ENCODE data around the gene RPL3.
A peak's percentile ranks its signal among the peaks of the same experiment; 100 is the strongest.
"Not testable (repeated sequence)": the region's sequence is repeated elsewhere in the genome, so short reads cannot be mapped to it uniquely, and the experiment has no call there.

Gene RPL3

GRCh38 chr22:39319284-39320022 is at the start of gene RPL3:
Gene RPL3 (minus strand): TSS chr22:39319623. CDS start chr22:39319597, 26 bp downstream.
- peak; percentile 91 to 92 for DNase-seq (ENCODE audit: low read depth in 2 of 2)

GRCh38 chr22:39369186-39369585 is 49.8 kb upstream of the RPL3 start:
- DNase-seq (ENCODE audit: low read depth in 2 of 2), result no peak

GRCh38 chr22:39368461-39368911 is 49.1 kb upstream of the RPL3 start:
- DNase-seq (ENCODE audit: low read depth in 2 of 2), result no peak

- DNase-seq (ENCODE audit: low read depth in 2 of 2), result no peak
Observed at GRCh38 chr22:39367035-39367434, 47.6 kb upstream of the RPL3 start.

- DNase-seq (ENCODE audit: low read depth in 2 of 2), result no peak
Observed at GRCh38 chr22:39365492-39365780, 46.0 kb upstream of the RPL3 start.

GRCh38 chr22:39364714-39365491 is 45.5 kb upstream of the RPL3 start:
- no peak for DNase-seq (ENCODE audit: low read depth in 2 of 2)

GRCh38 chr22:39363751-39364515 is 44.5 kb upstream of the RPL3 start:
- DNase-seq (ENCODE audit: low read depth in 2 of 2), result no peak

- no peak for DNase-seq (ENCODE audit: low read depth in 2 of 2)
Observed at GRCh38 chr22:39362932-39363331, 43.5 kb upstream of the RPL3 start.

GRCh38 chr22:39362271-39362670 is 42.8 kb upstream of the RPL3 start:
- no peak for DNase-seq (ENCODE audit: low read depth in 2 of 2)

GRCh38 chr22:39361496-39361895 is 42.1 kb upstream of the RPL3 start:
- DNase-seq (ENCODE audit: low read depth in 2 of 2), result no peak

GRCh38 chr22:39360674-39361413 is 41.4 kb upstream of the RPL3 start:
- DNase-seq (ENCODE audit: low read depth in 2 of 2), result no peak

- DNase-seq (ENCODE audit: low read depth in 2 of 2), result no peak
Observed at GRCh38 chr22:39360242-39360641, 40.8 kb upstream of the RPL3 start.

- no peak for DNase-seq (ENCODE audit: low read depth in 2 of 2)
Observed at GRCh38 chr22:39359659-39360195, 40.3 kb upstream of the RPL3 start.

- not testable (repeated sequence) for DNase-seq (ENCODE audit: low read depth in 2 of 2)
Observed at GRCh38 chr22:39358197-39358596, 38.8 kb upstream of the RPL3 start.

GRCh38 chr22:39357110-39358108 is 38.0 kb upstream of the RPL3 start:
- DNase-seq (ENCODE audit: low read depth in 2 of 2), result not testable (repeated sequence)

GRCh38 chr22:39356464-39356863 is 37.0 kb upstream of the RPL3 start:
- no peak for DNase-seq (ENCODE audit: low read depth in 2 of 2)

- DNase-seq (ENCODE audit: low read depth in 2 of 2), result not testable (repeated sequence)
Observed at GRCh38 chr22:39355805-39356204, 36.4 kb upstream of the RPL3 start.

- no peak for DNase-seq (ENCODE audit: low read depth in 2 of 2)
Observed at GRCh38 chr22:39355080-39355479, 35.7 kb upstream of the RPL3 start.

GRCh38 chr22:39353346-39353745 is 33.9 kb upstream of the RPL3 start:
- no peak for DNase-seq (ENCODE audit: low read depth in 2 of 2)

- no peak for DNase-seq (ENCODE audit: low read depth in 2 of 2)
Observed at GRCh38 chr22:39352306-39352891, 33.0 kb upstream of the RPL3 start.

Measured in stimulated activated CD4-positive, alpha-beta T cell treated with anti-CD3 and anti-CD28 coated beads, Interleukin-15, amount 100 ng/mL, for 48 hours (primary cell).